Uterus (tissue), 2 donors: ENCODE measurements around the gene UBAC1.

ENCODE experiments used
- CTCF ChIP-seq, 4 experiments: fragments of 200-600 bp in 2 of 4; fragments of 450-650 bp in 2 of 4; sonication (generic) in 2 of 4; IDR thresholded peaks; one replicate each; pipeline ENCODE4 v1.5.1; 2016 to 2019; ENCODE audit warnings: antibody characterized with exemption in 4 of 4, mild to moderate bottlenecking in 2 of 4, moderate library complexity in 1 of 4
- POLR2A ChIP-seq, 2 donors: fragments of 450-650 bp; IDR thresholded peaks; one replicate each; pipeline ENCODE4 v1.6.1; 2016; ENCODE audit warnings: antibody characterized with exemption in 2 of 2, mild to moderate bottlenecking in 1 of 2, moderate library complexity in 1 of 2

GRCh38 chr9:135955934-135956801, 5.0 kb downstream of the UBAC1 start:
- no peak for TF ChIP-seq CTCF (IDR thresholded peaks at IDR 0.05)
- TF ChIP-seq POLR2A (IDR thresholded peaks at IDR 0.05), result no peak
